NCI-H2171 treated with DMSO at 0.1 percent for 48 hours (cell line): ENCODE measurements around the gene SDR9C7.
"Not testable (repeated sequence)": the region's sequence is repeated elsewhere in the genome, so short reads cannot be mapped to it uniquely, and the experiment has no call there.

Source experiments
- DNase-seq: peaks from one replicate; lab custom pipeline; 2025; lab: John Stamatoyannopoulos, UW

Gene SDR9C7

DNA sequence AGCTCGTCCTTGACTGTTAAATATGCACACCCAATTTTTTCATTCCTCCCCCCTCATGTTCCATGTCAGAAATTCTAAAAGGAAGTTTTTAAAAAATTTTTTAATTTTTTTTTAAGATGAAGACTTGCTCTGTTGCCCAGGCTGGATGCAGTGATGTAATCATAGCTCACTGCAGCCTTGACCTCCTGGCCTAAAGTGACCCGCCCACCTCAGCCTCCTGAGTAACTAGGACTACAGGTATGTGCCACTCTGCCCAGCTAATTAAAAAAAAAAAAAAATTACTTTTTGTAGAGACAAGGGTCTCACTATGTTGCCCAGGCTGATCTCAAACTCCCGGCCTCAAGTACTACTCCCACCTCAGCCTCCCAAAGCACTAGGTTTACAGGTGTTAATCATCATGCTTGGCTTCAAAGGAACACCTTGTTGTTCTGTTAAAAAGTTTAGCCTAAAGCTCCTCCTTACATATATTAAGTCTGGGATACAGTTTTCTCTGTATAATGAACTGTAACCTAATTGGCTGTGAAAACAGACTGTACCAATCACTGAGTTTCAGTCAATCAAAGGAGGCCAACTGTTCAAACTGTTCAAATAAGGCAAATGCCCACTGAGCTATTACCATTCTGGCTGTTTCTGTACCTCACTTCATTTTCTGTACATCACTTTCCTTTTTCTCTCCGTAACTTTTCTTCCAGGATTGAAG lies 17.8 kb downstream of the SDR9C7 start:
- DNase-seq: no peak

DNA sequence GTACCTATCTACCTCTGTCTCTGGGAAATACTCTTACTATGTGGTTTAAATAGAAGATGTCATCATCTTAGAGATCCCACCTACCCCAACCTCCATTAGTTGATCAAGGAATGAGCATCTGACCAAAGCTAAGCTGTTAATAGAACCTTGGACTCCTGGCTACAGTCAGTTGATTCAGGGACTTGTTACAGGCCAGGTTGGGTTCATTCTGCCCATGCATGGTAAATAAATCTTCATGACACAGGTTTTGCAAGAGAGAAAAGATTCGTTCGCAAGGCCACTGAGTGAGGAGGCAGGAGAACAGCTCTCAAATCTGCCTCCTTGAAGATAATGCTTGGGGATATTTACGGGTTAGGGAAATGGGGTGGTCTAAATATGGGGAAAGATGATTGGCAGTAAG lies 19.5 kb downstream of the SDR9C7 start:
- DNase-seq: no peak

DNA sequence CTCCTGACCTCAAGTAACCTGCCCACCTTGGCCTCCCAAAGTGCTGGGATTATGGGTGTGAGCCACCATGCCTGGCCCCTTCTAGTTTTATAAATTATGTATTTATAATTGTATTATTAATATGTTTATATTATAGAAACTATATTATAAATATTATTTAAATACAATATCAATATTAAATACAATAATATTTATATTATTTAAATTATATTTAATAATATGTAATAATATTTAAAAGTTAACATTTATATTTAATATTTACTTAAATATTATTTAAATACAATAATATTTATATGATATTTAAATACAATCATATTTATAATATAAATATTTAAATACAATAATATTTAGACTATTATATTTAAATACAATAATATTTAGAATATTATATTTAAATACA lies 20.0 kb downstream of the SDR9C7 start:
- DNase-seq: no peak

DNA sequence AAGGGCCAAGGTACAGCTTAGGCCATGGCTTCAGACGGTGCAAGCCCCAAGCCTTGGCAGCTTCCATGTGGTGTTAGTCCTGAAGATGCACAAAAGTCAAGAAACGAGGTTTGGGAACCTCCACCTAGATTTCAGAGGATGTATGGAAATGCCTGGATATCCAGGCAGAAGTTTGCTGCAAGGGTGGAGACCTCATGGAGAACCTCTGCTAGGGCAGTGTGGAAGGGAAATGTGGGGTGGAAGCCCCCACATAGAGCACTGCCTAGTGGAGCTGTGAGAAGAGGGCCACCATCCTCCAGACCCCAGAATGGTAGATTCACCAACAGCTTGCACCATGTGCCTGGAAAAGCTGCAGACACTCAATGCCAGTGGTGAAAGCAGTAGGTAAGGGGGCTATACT lies 24.8 kb downstream of the SDR9C7 start:
- DNase-seq: not testable (repeated sequence)

DNA sequence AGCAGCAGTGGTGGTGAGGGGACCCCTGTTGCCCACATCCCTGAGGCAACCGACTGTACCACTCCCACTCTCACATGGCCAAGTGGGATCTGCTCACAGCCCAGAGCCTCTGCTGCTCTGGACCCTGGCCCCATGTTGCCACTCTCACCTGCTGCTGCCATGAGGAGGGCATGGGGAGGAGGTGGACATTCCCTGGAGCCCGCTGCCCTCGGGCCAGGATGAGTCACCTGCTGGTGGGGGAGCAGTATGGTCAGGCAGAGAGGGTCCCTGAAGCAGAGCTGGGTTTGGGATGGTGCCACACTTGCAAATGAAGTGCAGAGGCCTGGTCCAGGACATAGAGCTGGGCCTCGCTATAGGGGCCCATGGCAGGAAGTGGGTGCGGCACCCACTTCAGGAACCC lies 26.1 kb downstream of the SDR9C7 start:
- no peak for DNase-seq

DNA sequence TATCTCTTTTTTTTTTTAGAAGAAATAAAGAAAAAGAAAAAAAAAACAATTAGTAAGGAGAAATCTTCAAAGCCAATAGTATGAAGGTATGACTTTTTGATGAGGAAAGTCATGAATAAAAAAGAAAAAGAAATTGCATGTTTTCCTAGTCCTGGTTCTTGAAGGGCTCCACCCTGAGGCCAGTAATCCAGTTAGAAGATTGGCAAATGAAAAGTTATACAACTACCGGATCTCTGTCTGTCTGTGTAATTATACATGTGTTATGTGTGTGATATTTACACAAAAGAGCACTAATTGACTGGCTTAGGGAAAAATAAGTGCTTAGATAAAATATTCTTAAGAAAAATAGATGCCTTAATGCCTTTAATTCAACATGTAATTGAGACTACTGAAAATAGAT lies 28.4 kb downstream of the SDR9C7 start:
- DNase-seq: no peak

DNA sequence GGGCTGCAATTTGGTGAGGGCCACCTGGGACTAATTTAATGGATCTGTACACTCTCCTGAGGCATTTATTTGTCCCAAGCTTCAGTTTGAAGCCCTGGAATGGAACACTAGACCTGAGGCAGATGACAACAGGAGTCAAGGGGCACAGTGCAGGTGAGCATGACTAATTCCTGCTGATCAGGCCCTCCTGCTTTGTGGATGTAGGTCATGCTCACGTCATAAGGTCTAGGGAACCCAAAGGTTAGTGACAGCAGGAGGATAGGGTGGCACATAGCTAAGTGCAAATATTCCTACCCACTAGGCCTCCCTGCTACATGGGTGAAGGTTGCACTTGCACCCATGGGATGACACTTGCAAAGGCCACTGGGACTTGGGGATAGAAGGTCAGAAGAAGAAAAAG lies 30.8 kb downstream of the SDR9C7 start:
- DNase-seq: no peak

DNA sequence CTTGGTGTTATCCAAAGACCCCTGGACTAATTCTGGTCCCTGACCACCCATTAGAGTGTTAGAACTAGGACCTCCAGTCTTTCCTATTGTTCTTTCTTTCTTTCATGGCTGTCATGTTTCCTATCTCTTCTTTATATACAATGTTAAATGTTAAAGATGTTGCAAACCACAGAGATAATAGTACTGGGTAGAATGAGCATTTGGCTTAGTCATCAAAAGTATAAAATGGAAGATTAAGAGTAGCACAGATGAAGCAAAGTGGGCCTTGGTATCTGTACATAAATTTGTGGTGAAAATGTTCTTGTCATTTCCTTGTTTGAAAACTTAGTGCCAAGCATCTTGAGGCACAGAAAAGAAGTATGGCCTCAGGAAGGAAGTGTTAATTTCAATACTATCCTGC lies 32.9 kb downstream of the SDR9C7 start:
- not testable (repeated sequence) for DNase-seq

DNA sequence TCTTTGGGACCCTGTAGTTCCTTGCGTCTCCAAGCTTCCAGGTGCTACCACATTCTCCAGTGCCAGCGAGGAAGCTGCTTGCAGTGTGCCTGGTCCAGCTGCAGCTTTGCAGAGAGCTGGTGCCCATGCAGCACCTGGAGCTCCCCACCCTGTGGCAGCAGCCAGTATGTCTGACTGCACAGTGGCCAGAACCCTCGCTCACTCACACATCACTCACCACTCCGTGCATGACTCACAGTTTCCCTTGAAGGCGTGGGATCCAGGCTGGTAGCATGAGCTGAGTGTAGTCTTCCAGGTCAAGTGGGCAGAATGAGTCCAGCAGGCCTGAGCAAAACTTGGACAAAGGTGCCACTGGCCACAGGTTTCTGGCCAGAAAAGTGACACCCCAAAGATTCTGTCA lies 33.6 kb downstream of the SDR9C7 start:
- no peak for DNase-seq

DNA sequence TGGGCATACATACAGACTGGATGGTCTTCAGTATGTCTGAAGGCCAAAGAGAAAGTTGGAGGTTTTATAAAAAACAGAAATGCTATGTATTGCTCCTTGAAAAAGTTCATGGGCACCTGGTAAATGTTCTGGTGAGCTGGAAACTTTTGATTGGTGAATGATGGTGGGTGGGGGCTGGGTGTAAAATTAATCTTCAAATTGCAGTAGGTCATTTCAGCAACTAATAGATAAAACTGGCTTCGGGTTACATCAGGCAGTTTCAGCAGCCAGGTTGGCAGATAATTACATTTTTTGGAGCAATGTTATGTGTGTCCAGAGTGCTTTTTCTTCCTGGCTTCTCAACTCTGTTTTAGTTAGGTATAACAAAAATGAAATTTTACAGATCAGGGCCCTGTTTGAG lies 35.3 kb downstream of the SDR9C7 start:
- DNase-seq: no peak

DNA sequence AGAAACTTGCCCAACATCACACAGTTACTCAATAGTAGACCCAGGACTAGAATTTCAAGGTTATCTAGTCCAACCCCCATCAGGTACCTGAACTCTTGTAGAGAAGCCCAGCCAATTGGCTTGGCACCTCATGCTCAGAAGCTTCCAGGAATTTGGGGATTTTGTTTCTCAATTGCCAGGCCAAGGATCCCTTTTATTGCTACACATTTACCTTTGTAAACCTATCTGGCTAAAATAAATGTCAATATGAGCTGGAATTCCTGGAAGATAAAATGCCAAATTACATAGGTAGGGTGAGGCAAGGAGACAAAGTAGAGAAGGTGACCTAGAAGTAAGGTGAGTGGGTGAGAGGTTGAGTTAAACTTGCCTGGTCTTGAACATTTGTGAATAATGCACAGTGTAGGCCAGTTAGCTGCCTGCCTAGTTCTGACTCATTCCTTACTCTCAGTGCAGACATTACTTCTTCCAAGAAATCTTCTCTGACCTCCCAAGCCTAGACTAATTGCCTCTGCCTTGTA lies 36.3 kb downstream of the SDR9C7 start:
- DNase-seq: no peak

DNA sequence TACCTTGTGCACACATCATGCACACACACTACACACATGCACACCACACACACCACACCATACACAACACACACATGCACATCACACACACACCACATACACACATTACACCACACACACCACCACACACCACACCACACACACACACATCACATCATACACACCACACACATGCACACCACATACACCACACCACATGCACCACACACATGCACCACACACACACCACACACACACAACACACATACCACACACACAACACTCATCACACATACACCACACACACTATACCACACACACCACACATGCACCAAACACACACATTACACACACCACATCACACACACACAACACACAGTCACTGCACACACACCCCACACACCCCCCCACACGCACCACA lies 38.1 kb downstream of the SDR9C7 start:
- no peak for DNase-seq

DNA sequence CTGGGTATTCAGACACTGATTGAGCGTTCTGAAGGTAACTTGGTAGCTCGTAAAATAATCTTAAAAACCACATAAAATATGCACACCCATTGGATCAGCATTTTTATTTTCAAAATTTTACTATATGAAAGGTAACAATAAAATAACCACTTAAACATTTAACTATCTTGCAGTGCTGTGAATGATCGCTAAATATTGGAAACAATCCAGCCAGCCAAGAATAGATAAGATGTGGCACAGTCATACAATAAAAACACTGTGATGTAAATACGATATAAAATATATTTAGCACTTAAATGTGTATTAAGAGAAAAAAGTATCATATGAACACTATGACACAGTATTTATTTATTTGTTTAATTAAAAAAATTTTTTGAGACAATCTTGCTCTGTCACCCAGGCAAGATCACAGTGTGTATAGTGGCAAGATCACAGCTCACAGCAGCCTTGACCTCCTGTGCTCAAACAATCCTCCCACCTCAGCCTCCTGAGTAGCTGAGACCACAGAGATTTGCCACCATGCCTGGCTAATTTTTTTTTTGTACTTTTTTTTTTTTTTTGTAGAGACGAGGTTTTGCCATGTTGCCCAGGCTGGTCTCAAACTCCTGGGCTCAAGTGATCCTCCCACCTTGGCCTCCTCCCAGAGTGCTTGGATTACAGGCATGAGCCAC lies 39.4 kb downstream of the SDR9C7 start:
- no peak for DNase-seq

DNA sequence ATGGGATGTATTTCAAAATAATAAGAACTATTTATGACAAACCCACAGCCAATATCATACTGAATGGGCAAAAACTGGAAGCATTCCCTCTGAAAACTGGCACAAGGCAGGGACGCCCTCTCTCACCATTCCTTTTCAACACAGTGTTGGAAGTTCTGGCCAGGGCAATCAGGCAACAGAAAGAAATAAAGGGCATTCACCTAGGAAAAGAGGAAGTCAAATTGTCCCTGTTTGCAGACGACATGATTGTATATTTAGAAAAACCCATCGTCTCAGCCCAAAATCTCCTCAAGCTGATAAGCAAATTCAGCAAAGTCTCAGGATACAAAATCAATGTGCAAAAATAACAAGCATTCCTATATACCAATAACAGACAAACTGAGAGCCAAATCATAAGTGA lies 42.3 kb downstream of the SDR9C7 start:
- not testable (repeated sequence) for DNase-seq

DNA sequence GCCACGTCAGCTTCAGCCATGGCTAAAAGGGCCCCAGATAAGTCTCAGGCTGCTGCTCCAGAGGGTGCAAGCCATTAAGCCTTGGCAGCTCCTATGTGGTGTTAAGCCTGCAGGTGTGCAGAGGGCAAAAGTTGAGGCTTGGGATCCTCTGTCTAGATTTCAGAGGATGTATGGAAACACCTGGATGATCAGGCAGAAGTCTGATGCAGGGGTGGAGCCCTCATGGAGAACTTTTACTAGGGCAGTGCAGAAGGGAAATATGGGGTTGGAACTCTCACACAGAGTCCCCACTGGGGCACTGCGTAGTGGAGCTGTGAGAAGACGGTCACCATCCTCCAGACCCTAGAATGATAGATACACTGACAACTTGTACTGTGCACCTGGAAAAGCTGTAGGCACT lies 47.9 kb downstream of the SDR9C7 start:
- no peak for DNase-seq

DNA sequence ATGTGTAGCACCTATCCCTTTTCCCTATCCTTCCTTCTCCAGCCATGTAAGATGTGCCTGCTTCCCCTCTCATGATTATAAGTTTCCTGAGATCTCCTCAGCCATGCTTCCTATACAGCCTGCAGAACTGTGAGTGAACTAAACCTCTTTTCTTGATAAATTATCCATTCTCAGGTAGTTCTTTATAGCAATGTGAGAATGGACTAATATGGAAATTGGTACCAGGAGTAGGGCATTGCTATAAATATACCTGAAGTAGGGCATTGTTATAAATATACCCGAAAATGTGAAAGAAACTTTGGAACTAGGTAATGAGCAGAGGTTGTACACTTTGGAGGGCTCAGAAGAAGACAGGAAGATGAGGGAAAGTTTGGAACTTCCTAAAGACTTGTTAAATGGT lies 48.9 kb downstream of the SDR9C7 start:
- DNase-seq: no peak

DNA sequence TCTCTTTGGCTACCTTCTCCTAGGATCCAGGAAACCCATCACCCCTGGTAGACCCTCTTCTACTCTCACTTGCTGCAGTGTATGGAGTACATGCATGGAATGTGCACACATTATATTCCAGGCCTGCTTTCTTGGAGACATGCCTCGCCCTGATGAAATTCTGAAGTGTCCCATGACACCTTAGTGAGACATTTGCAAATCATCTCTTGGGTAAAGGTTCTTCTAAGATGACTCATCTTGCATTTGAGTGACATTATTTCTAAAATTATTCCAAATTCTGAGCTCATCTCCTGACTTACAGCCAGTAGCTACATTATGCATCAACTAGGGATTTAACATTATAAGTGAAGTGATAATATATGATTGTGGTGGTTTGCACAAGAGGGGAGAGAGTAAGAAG lies 49.8 kb downstream of the SDR9C7 start:
- no peak for DNase-seq

DNA sequence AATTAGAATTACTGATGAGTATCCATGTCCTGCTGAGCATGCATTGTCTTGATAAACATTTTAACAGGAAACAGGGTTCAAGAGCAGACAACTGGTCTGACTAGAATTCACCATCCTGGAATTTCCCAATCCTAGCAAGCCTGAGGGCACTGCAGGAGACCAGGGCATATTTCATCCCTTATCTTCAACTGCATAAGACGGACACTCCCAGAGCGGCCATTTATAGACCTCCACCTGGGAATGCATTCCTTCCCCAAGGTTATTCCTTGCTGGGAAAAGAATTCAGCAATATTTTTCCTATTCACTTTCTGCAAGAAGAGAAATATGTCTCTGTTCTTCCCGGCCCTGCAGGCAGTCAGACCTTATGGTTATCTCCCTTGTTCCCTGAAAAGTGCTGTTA lies 51.8 kb downstream of the SDR9C7 start:
- not testable (repeated sequence) for DNase-seq

DNA sequence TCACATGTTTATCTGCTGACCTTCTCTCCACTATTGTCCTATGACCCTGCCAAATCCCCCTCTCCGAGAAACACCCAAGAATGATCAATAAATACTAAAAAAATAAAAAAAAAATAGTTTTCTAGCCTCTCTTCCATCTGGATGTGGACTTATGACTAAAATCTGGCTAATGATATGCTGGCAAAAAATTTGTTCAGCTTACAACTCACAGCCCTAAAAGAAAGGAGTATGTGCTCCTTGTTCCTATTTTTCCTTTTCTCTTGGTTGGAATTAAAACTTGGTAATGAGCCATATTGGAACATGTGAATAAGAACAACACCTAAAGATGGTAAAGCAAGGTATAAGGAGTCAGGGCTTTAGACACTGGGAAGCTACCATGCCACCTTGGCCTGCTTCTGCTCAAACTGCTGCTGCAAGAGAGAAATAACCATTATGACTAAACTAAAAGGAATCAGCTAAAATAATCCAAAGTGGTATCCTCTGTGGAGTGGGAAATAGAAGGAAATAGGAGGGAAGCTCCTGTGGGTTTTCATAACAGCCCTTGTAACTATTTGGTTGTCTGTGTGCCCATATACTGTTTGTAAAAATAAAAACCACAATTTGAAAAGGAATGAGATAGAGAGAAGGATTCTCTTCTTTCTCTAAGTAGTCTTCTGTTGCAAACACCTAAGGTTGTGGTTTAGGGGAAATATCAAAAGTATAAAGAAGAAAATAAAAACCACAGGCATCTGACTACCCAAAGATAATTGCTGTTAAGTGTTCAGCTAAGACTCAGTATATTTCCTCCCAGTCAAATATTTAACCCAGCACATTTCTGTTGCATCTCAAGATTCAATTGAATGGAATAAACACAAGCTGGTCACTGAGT lies 53.8 kb downstream of the SDR9C7 start:
- no peak for DNase-seq

DNA sequence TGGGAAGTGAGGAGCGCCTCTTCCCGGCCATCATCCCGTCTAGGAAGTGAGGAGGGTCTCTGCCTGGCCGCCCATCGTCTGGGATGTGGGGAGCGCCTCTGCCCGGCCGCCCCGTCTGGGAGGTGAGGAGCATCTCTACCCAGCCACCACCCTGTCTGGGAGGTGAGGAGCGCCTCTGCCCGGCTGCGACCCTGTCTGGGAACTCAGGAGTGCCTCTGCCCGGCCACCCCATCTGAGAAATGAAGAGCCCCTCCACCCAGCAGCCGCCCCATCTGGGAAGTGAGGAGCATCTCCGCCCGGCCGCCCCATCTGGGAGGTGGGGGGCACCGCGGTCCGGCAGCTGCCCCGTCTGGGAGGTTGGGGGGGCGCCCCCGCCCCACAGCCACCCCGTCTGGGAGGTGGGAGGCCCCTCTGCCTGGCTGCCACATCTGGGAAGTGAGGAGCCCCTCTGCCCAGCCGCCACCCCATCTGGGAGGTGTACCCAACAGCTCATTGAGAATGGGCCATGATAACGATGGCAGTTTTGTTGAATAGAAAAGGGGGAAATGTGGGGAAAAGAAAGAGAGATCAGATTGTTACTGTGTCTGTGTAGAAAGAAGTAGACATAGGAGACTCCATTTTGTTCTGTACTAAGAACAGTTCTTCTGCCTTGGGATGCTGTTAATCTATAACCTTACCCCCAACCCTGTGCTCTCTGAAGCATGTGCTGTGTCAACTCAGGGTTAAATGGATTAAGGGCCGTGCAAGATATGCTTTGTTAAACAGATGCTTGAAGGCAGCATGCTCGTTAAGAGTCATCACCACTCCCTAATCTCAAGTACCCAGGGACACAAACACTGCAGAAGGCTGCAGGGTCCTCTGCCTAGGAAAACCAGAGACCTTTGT lies 54.7 kb downstream of the SDR9C7 start:
- DNase-seq: not testable (repeated sequence)

DNA sequence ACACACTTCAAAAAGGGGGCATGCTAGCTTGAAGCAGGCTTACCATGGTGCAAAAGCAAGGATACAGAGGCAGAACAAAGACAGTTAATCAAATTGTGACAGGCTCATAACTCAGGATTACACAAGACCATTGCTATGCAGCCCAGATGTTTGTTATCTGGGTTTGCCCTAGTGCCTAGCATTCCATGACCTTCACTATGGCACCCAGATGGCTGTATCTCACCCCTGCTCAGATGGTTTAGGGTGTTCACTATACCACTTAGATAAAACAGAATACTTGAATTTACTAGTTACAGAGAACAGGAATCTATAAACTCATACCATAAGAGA lies 56.2 kb downstream of the SDR9C7 start:
- no peak for DNase-seq
